Peyer's patch (tissue), 4 donors: Measurements from ENCODE around the gene KCNJ9.

Experiments used
- POLR2A ChIP-seq, 2 donors: fragments of 450-650 bp; IDR thresholded peaks; one replicate each; pipeline ENCODE4 v1.5.1; 2017; ENCODE audit warnings: antibody characterized with exemption in 2 of 2, mild to moderate bottlenecking in 2 of 2, moderate library complexity in 2 of 2
- TF ChIP-seq, protein P1 (sequence below), 6 experiments: fragments of 450-650 bp in 4 of 6; fragments of 200-600 bp in 2 of 6; sonication (generic) in 1 of 6; IDR thresholded peaks; one replicate each; pipeline ENCODE4 v1.5.1; 2017 to 2019; ENCODE audit warnings: antibody characterized with exemption in 6 of 6, mild to moderate bottlenecking in 3 of 6, moderate library complexity in 1 of 6

DNA sequence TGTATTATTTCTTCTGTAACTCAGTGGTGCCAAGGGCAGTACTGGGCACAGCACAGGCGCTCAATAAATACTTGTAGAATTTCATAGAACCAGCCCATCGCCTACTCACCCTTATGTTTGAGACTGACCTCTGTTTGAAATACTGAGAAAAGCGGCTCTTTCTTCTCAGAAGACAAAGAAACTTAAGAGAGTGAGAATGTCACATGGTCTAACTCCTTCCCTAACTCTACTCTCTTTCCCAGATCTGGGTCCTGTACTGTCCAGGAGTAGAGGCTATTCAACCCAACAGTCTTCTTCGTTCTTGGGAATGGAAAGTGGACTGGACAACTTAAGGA lies 12.9 kb downstream of the KCNJ9 start:
- TF ChIP-seq, protein P1, sequence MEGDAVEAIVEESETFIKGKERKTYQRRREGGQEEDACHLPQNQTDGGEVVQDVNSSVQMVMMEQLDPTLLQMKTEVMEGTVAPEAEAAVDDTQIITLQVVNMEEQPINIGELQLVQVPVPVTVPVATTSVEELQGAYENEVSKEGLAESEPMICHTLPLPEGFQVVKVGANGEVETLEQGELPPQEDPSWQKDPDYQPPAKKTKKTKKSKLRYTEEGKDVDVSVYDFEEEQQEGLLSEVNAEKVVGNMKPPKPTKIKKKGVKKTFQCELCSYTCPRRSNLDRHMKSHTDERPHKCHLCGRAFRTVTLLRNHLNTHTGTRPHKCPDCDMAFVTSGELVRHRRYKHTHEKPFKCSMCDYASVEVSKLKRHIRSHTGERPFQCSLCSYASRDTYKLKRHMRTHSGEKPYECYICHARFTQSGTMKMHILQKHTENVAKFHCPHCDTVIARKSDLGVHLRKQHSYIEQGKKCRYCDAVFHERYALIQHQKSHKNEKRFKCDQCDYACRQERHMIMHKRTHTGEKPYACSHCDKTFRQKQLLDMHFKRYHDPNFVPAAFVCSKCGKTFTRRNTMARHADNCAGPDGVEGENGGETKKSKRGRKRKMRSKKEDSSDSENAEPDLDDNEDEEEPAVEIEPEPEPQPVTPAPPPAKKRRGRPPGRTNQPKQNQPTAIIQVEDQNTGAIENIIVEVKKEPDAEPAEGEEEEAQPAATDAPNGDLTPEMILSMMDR (IDR thresholded peaks at IDR 0.05): no peak
- no peak for TF ChIP-seq POLR2A (IDR thresholded peaks at IDR 0.05)
